ENCODE measurements around the gene EFCAB6. TPM values are rescaled to one million over a fixed set of nuclear protein-coding genes. Genes with fewer than 3 reads are reported as not detected.

Gene EFCAB6
- total and polyA plus RNA-seq, 12 donors: 1.6 to 4.8 (median 2.9) TPM

DNA sequence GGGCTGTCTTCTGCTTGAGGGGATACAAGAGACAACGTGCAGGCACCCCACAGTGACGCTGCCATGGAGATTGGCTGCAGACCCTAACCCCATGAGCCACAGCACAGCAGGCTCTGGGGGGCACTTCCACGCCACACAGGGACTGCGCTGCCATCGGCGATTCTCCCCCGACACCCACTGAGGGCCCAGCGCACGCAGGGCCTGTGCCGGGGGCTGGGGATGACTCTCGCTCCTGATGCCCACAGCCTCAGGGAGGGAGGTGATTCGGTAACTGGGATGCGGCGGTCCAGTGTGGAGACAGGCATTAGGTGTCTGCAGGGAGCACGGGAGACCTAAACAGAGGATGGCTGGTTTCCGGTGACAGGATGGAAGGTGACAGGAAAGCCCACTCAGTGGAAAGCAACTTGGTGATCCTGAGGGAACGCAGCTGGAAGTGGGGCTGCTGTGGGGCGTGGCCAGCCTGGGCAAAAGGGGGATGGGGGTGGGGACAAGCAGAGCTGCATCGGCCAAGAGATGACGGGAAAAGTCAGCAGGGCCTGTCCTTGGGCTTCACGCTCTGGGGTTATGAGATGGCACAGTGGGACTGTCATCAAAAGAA lies 37.7 kb downstream of the EFCAB6 start:
- TF ChIP-seq POLR2A (IDR thresholded peaks at IDR 0.05): no peak
- TF ChIP-seq, protein P1, sequence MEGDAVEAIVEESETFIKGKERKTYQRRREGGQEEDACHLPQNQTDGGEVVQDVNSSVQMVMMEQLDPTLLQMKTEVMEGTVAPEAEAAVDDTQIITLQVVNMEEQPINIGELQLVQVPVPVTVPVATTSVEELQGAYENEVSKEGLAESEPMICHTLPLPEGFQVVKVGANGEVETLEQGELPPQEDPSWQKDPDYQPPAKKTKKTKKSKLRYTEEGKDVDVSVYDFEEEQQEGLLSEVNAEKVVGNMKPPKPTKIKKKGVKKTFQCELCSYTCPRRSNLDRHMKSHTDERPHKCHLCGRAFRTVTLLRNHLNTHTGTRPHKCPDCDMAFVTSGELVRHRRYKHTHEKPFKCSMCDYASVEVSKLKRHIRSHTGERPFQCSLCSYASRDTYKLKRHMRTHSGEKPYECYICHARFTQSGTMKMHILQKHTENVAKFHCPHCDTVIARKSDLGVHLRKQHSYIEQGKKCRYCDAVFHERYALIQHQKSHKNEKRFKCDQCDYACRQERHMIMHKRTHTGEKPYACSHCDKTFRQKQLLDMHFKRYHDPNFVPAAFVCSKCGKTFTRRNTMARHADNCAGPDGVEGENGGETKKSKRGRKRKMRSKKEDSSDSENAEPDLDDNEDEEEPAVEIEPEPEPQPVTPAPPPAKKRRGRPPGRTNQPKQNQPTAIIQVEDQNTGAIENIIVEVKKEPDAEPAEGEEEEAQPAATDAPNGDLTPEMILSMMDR (IDR thresholded peaks at IDR 0.05): no peak
- no peaks in the 10 kb centered on the region for H3K27me3 ChIP-seq
- no peak overlapping the region for H3K27ac ChIP-seq
- H3K4me3 ChIP-seq: no peak overlapping the region
- intact Hi-C loops (cut with DNase I): no loop called here
- no peaks in the 10 kb centered on the region for H3K36me3 ChIP-seq (replicated peaks in 1 of 2)
- WGBS, 4 donors: 91 to 95% (median 92%) methylated on average over 17 to 21 of the region's 21 CpGs
- no peak for DNase-seq
- no peaks in the 10 kb centered on the region for H3K4me1 ChIP-seq (replicated peaks in 1 of 2)
- H3K9me3 ChIP-seq (replicated peaks in 1 of 3): no peaks in the 10 kb centered on the region

GRCh38 chr22:43772831-43773230 lies 39.3 kb downstream of the EFCAB6 start:
- no peak for TF ChIP-seq POLR2A (IDR thresholded peaks at IDR 0.05)
- Histone ChIP-seq H3K27me3 (no peaks in the 10 kb centered on the region), H3K27ac (no peak overlapping the region), H3K4me3 (no peak overlapping the region), H3K9me3 (replicated peaks in 1 of 3) (no peaks in the 10 kb centered on the region), H3K4me1 (replicated peaks in 1 of 2) (no peaks in the 10 kb centered on the region), H3K36me3 (replicated peaks in 1 of 2) (no peaks in the 10 kb centered on the region)
- WGBS, 4 donors: 88 to 92% (median 89%) methylated on average over 6 of the region's 6 CpGs
- intact Hi-C loops (cut with DNase I): no loop called here
- no peak for DNase-seq

DNA sequence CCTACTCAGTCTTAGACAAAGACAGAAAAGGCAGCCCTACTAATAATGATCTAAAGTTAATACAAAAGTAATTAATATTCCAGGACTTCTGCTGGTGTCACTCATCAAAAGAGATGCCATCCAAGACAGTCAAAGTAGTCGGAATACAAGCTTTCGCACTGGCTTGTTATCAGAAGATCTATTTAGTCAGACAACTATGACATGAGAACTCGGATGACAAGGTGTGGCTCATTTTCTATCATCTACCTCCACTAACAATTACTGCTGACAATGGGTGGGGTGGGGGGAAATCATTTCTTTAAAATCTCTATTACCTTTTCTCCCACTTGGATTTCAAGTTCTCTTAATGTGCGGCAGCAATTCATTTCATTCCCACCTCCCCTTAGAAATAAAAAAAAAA lies 56.7 kb downstream of the EFCAB6 start:
- no peak overlapping the region for H3K27ac ChIP-seq
- no peaks in the 10 kb centered on the region for H3K4me1 ChIP-seq (replicated peaks in 1 of 2)
- H3K4me3 ChIP-seq: no peak overlapping the region
- H3K27me3 ChIP-seq: no peaks in the 10 kb centered on the region
- no peaks in the 10 kb centered on the region for H3K9me3 ChIP-seq (replicated peaks in 1 of 3)
- WGBS, 4 donors: 90 to 96% (median 94%) methylated on average over 4 of the region's 4 CpGs
- intact Hi-C loops (cut with DNase I): no loop called here
- DNase-seq: no peak
- no peaks in the 10 kb centered on the region for H3K36me3 ChIP-seq (replicated peaks in 1 of 2)
- TF ChIP-seq POLR2A (IDR thresholded peaks at IDR 0.05): no peak
- TF ChIP-seq, protein P1 (IDR thresholded peaks at IDR 0.05): no peak

GRCh38 chr22:43755011-43755410 lies 57.1 kb downstream of the EFCAB6 start:
- H3K4me3 ChIP-seq: no peak overlapping the region
- no peaks in the 10 kb centered on the region for H3K9me3 ChIP-seq (replicated peaks in 1 of 3)
- 85 to 92% (median 91%) methylated on average over 2 of the region's 2 CpGs for WGBS, 4 donors
- H3K27me3 ChIP-seq: no peaks in the 10 kb centered on the region
- intact Hi-C loops (cut with DNase I): no loop called here
- DNase-seq: no peak
- no peaks in the 10 kb centered on the region for H3K4me1 ChIP-seq (replicated peaks in 1 of 2)
- TF ChIP-seq, protein P1 (IDR thresholded peaks at IDR 0.05): no peak
- TF ChIP-seq POLR2A (IDR thresholded peaks at IDR 0.05): no peak
- no peak overlapping the region for H3K27ac ChIP-seq
- H3K36me3 ChIP-seq (replicated peaks in 1 of 2): no peaks in the 10 kb centered on the region

DNA sequence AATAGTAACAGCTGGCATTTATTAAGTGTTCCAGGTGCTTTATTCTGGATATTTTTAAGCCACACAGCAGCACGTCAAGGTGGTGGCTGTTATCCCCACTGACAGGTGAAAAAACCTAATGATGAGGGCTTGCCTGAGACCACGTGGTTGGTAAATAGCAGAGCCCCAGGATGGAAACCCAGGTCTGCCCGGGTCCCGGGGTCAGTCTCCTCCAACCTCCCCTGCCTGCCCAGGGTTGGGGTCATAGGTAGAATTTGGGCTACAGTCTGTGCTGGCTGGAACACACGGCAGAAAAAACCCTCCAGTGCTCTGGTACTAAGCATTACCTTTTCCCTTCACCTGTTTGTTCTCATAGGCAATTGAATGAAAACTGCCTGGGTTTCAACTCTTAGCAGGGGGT lies 57.9 kb downstream of the EFCAB6 start:
- Histone ChIP-seq H3K4me3 (no peak overlapping the region), H3K4me1 (replicated peaks in 1 of 2) (no peaks in the 10 kb centered on the region), H3K36me3 (replicated peaks in 1 of 2) (no peaks in the 10 kb centered on the region), H3K27ac (no peak overlapping the region), H3K27me3 (no peaks in the 10 kb centered on the region), H3K9me3 (replicated peaks in 1 of 3) (no peaks in the 10 kb centered on the region)
- TF ChIP-seq POLR2A (IDR thresholded peaks at IDR 0.05): no peak
- TF ChIP-seq, protein P1 (IDR thresholded peaks at IDR 0.05): no peak
- WGBS, 4 donors: 81 to 91% (median 86%) methylated on average over 2 to 5 of the region's 5 CpGs
- intact Hi-C loops (cut with DNase I): no loop called here
- no peak for DNase-seq

Data from adrenal gland (tissue), 12 donors.